ENCODE measurements around the gene RGS6. TPM values are rescaled to one million over a fixed set of nuclear protein-coding genes. Genes with fewer than 3 reads are reported as not detected.

Gene RGS6
- total RNA-seq, 1 donor from 2014 or later, result 2.0 TPM

- Mint-ChIP-seq H3K36me3 (no peaks in the 10 kb centered on the region), H3K9me3 (no peaks in the 10 kb centered on the region), H3K4me3 (no peak overlapping the region), H3K4me1 (no peaks in the 10 kb centered on the region), H3K27me3 (ENCODE audit: low read depth) (peaks cover 45% of the 10 kb centered on the region), H3K27ac (no peak overlapping the region)
- TF ChIP-seq CTCF (IDR thresholded peaks at IDR 0.05; ENCODE audit: unreplicated experiment), result peak; percentile 81
- no peak for DNase-seq (ENCODE audit: low spot score in 2 of 2, unreplicated experiment in 2 of 2)
These were observed 91.8 kb downstream of the RGS6 start for GRCh38 chr14:72024043-72024407.

DNA sequence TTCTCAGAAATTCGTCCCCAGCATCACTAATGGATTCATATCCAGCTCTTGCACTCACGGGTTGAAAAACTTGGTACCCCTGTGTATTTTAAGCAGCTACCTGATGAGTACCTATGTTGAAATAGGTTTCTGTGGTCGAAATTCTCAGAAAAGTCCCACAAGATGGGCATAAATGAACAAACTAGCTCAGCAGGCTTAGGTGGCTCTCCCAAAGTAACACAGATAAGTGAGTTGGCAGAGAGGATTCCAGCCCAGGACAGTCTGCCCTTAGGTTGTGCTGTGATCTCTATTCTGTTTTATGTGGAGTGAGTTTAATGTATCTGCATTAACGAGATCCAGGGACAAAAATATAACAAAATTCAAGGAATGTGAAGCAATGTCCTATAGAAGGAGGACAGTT is 92.3 kb downstream of the RGS6 start:
- no peak overlapping the region for H3K4me3 Mint-ChIP-seq
- peaks cover 3% of the 10 kb centered on the region for H3K9me3 Mint-ChIP-seq
- no peak for TF ChIP-seq CTCF (IDR thresholded peaks at IDR 0.05; ENCODE audit: unreplicated experiment)
- H3K36me3 Mint-ChIP-seq, result no peaks in the 10 kb centered on the region
- no peak overlapping the region for H3K27ac Mint-ChIP-seq
- DNase-seq (ENCODE audit: low spot score in 2 of 2, unreplicated experiment in 2 of 2), result no peak
- peaks cover 42% of the 10 kb centered on the region for H3K27me3 Mint-ChIP-seq (ENCODE audit: low read depth)
- H3K4me1 Mint-ChIP-seq, result no peaks in the 10 kb centered on the region

DNA sequence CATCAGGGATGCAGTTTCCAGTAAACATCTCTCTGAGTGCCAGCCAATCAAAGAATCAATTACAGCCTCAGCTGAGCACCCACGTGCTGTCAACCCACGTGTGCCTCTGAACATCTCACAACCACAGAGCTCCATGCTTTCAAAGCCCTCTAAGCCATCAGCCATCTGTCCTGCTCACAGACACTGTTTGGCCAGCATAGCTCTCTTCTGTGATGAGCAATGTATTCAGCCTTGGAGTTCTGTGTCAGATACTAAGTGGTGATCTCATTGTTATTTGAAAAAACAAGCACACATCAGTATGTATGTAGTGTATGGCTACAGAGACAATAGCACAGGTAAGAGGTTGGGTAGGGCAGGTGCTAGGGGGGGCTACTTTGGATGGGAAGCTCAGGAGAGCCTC is 94.3 kb downstream of the RGS6 start:
- H3K4me1 Mint-ChIP-seq, result no peaks in the 10 kb centered on the region

DNA sequence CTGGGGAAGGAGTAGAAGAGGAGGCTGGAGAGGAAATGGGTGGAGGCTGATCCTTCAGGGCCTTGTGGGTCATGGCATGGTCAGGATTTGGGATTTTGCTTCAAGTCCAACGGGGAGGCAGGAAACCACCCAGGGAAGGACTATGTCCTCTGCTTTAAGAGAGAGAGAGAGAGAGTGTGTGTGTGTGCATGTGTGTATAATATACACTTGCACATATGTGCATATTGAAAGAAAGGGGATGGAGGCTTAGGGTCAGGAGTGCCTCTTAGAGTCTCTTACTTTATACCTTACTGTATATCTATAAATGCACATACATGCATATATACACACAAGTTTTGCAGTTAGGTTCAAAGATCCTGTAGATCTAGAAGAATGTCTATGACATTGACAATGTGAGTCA is 94.8 kb downstream of the RGS6 start:
- Mint-ChIP-seq H3K4me3 (no peak overlapping the region), H3K4me1 (no peaks in the 10 kb centered on the region), H3K9me3 (peaks cover 9% of the 10 kb centered on the region), H3K27ac (no peak overlapping the region), H3K36me3 (no peaks in the 10 kb centered on the region), H3K27me3 (ENCODE audit: low read depth) (peaks cover 30% of the 10 kb centered on the region)
- TF ChIP-seq CTCF (IDR thresholded peaks at IDR 0.05; ENCODE audit: unreplicated experiment), result no peak
- no peak for DNase-seq (ENCODE audit: low spot score in 2 of 2, unreplicated experiment in 2 of 2)

More for the DNA sequence above, 94.3 kb downstream of the RGS6 start:
- H3K4me3 Mint-ChIP-seq, result no peak overlapping the region
- TF ChIP-seq CTCF (IDR thresholded peaks at IDR 0.05; ENCODE audit: unreplicated experiment), result no peak
- peaks cover 33% of the 10 kb centered on the region for H3K27me3 Mint-ChIP-seq (ENCODE audit: low read depth)
- DNase-seq (ENCODE audit: low spot score in 2 of 2, unreplicated experiment in 2 of 2), result no peak
- H3K9me3 Mint-ChIP-seq, result peaks cover 9% of the 10 kb centered on the region
- H3K27ac Mint-ChIP-seq, result no peak overlapping the region
- H3K36me3 Mint-ChIP-seq, result no peaks in the 10 kb centered on the region

GRCh38 chr14:72033365-72033764 is 101.1 kb downstream of the RGS6 start:
- H3K9me3 Mint-ChIP-seq, result peaks cover 9% of the 10 kb centered on the region
- TF ChIP-seq CTCF (IDR thresholded peaks at IDR 0.05; ENCODE audit: unreplicated experiment), result no peak
- H3K4me3 Mint-ChIP-seq, result no peak overlapping the region

GRCh38 chr14:72040528-72040927 is 108.3 kb downstream of the RGS6 start:
- Mint-ChIP-seq H3K4me1 (no peaks in the 10 kb centered on the region), H3K27me3 (ENCODE audit: low read depth) (peaks cover 4% of the 10 kb centered on the region), H3K4me3 (no peak overlapping the region), H3K9me3 (peaks cover 37% of the 10 kb centered on the region), H3K36me3 (peaks cover 3% of the 10 kb centered on the region), H3K27ac (no peak overlapping the region)
- TF ChIP-seq CTCF (IDR thresholded peaks at IDR 0.05; ENCODE audit: unreplicated experiment), result no peak
- DNase-seq (ENCODE audit: low spot score in 2 of 2, unreplicated experiment in 2 of 2), result no peak

More at GRCh38 chr14:72033365-72033764, 101.1 kb downstream of the RGS6 start:
- Mint-ChIP-seq H3K4me1 (no peaks in the 10 kb centered on the region), H3K36me3 (no peaks in the 10 kb centered on the region), H3K27me3 (ENCODE audit: low read depth) (peaks cover 10% of the 10 kb centered on the region), H3K27ac (no peak overlapping the region)
- no peak for DNase-seq (ENCODE audit: low spot score in 2 of 2, unreplicated experiment in 2 of 2)
